Vagina (tissue), 2 donors: ENCODE results near the gene FHIT. TPM values are rescaled to one million over a fixed set of nuclear protein-coding genes. Genes with fewer than 3 reads are reported as not detected.

ENCODE experiments used
- DNase-seq, 2 donors: peaks; one replicate each; pipeline ENCODE4 v3.0.0-alpha.2; 2017; ENCODE audit errors: extremely low spot score in 2 of 2
- H3K27ac ChIP-seq: fragments of 200-600 bp; sonication (generic); one replicate; pipeline ENCODE4 v1.5.1; 2019
- H3K27me3 ChIP-seq: fragments of 200-600 bp; sonication (generic); one replicate; pipeline ENCODE4 v1.5.1; 2019
- H3K36me3 ChIP-seq, 2 donors: fragments of 200-600 bp; sonication (generic); one replicate each; pipeline ENCODE4 v1.5.1; 2017 to 2019
- H3K4me1 ChIP-seq: fragments of 200-600 bp; sonication (generic); one replicate; pipeline ENCODE4 v1.5.1; 2019
- H3K4me3 ChIP-seq, 2 donors: fragments of 200-600 bp; sonication (generic); 1 replicate in 1 of 2; 2 replicates in 1 of 2; pipeline ENCODE4 v1.5.1; 2016 to 2019
- H3K9me3 ChIP-seq: fragments of 200-600 bp; sonication (generic); one replicate; pipeline ENCODE4 v1.5.1; 2019
- CTCF ChIP-seq, 3 experiments: fragments of 450-650 bp in 2 of 3; fragments of 200-600 bp in 1 of 3; sonication (generic) in 1 of 3; IDR thresholded peaks; one replicate each; pipeline ENCODE4 v1.5.1; 2017 to 2019; ENCODE audit warnings: antibody characterized with exemption in 3 of 3, mild to moderate bottlenecking in 2 of 3, moderate library complexity in 2 of 3
- POLR2A ChIP-seq, 2 donors: fragments of 450-650 bp; IDR thresholded peaks; one replicate each; pipeline ENCODE4 v1.6.1; 2017; ENCODE audit warnings: antibody characterized with exemption in 2 of 2, mild to moderate bottlenecking in 2 of 2, moderate library complexity in 2 of 2
- POLR2AphosphoS5 ChIP-seq, 2 donors: sonication (generic); formaldehyde crosslinking; IDR thresholded peaks; one replicate each; pipeline ENCODE4 v1.9.0; 2017; ENCODE audit warnings: antibody characterized with exemption in 2 of 2, mild to moderate bottlenecking in 2 of 2, low read depth in 1 of 2; ENCODE audit not compliant: insufficient read depth in 1 of 2
- intact Hi-C: fragments of 100-400 bp; cut with DNase I; formaldehyde crosslinking; loops from one replicate; pipeline ENCODE4 v1.15.1; 2023
- total RNA-seq: library from RNA; depleted of rRNA; stranded (reverse); fragments of >200 nt; gene quantifications from one replicate; pipeline ENCODE4 v1.2.3, GENCODE V29; 2016

FHIT gene
- total RNA-seq, 1 donor from 2014 or later: 7.9 TPM

- H3K36me3 ChIP-seq: no peaks in the 10 kb centered on the region
- H3K27ac ChIP-seq: no peak overlapping the region
- no peaks in the 10 kb centered on the region for H3K27me3 ChIP-seq
- intact Hi-C loops: loop anchor here (5.0 kb wide), 1 partner anchor 1103 kb away; no protein-coding TSS in a partner anchor
- TF ChIP-seq POLR2AphosphoS5 (IDR thresholded peaks at IDR 0.05; ENCODE audit: insufficient read depth in 1 of 2, low read depth in 1 of 2): no peak
- TF ChIP-seq POLR2A (IDR thresholded peaks at IDR 0.05): no peak
- no peak for TF ChIP-seq CTCF (IDR thresholded peaks at IDR 0.05)
- DNase-seq: no peak
- H3K9me3 ChIP-seq: no peaks in the 10 kb centered on the region
- no peaks in the 10 kb centered on the region for H3K4me1 ChIP-seq
- H3K4me3 ChIP-seq: no peak overlapping the region
Observed at GRCh38 chr3:60979461-60980341, 271.6 kb downstream of the FHIT start.

GRCh38 chr3:60973321-60973720, 277.9 kb downstream of the FHIT start:
- H3K27ac ChIP-seq: no peak overlapping the region
- TF ChIP-seq POLR2AphosphoS5 (IDR thresholded peaks at IDR 0.05; ENCODE audit: insufficient read depth in 1 of 2, low read depth in 1 of 2) (no peak), POLR2A (IDR thresholded peaks at IDR 0.05) (no peak), CTCF (IDR thresholded peaks at IDR 0.05) (no peak)
- intact Hi-C loops: no loop called here

GRCh38 chr3:60972599-60972998, 278.7 kb downstream of the FHIT start:
- intact Hi-C loops: no loop called here
- TF ChIP-seq CTCF (IDR thresholded peaks at IDR 0.05) (no peak), POLR2AphosphoS5 (IDR thresholded peaks at IDR 0.05; ENCODE audit: insufficient read depth in 1 of 2, low read depth in 1 of 2) (no peak), POLR2A (IDR thresholded peaks at IDR 0.05) (no peak)
- no peaks in the 10 kb centered on the region for H3K9me3 ChIP-seq
- no peak for DNase-seq
- H3K4me1 ChIP-seq: no peaks in the 10 kb centered on the region
- H3K27me3 ChIP-seq: no peaks in the 10 kb centered on the region
- no peak overlapping the region for H3K4me3 ChIP-seq
- no peaks in the 10 kb centered on the region for H3K36me3 ChIP-seq
- H3K27ac ChIP-seq: no peak overlapping the region

More at GRCh38 chr3:60973321-60973720, 277.9 kb downstream of the FHIT start:
- Histone ChIP-seq H3K36me3 (no peaks in the 10 kb centered on the region), H3K4me1 (no peaks in the 10 kb centered on the region), H3K4me3 (no peak overlapping the region), H3K27me3 (no peaks in the 10 kb centered on the region), H3K9me3 (no peaks in the 10 kb centered on the region)
- no peak for DNase-seq

DNA sequence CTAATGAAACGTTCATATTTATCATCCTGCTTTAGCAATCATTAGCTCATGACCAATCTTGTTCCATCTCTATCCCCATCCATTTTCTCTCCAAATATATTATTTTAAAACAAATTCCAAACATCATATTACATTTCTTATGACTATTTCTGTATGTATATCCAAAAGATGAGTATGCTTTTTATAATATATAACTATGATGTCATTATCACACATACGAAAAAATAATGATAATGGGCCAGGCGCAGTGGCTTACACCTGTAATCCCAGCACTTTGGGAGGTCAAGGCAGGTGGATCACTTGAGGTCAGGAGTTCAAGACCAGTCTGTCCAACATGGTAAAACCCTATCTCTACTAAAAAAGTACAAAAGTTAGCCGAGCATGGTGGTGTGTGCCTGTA, 280.4 kb downstream of the FHIT start:
- Histone ChIP-seq H3K9me3 (no peaks in the 10 kb centered on the region), H3K27me3 (no peaks in the 10 kb centered on the region), H3K4me1 (no peaks in the 10 kb centered on the region), H3K36me3 (no peaks in the 10 kb centered on the region), H3K27ac (no peak overlapping the region), H3K4me3 (no peak overlapping the region)
- TF ChIP-seq POLR2A (IDR thresholded peaks at IDR 0.05): no peak
- no peak for DNase-seq
- intact Hi-C loops: no loop called here

- no peaks in the 10 kb centered on the region for H3K4me1 ChIP-seq
- no peaks in the 10 kb centered on the region for H3K27me3 ChIP-seq
- no peaks in the 10 kb centered on the region for H3K36me3 ChIP-seq
- TF ChIP-seq POLR2A (IDR thresholded peaks at IDR 0.05): no peak
- TF ChIP-seq POLR2AphosphoS5 (IDR thresholded peaks at IDR 0.05; ENCODE audit: insufficient read depth in 1 of 2, low read depth in 1 of 2): no peak
- no peak for TF ChIP-seq CTCF (IDR thresholded peaks at IDR 0.05)
- no peak overlapping the region for H3K27ac ChIP-seq
- H3K4me3 ChIP-seq: no peak overlapping the region
- DNase-seq: no peak
- intact Hi-C loops: no loop called here
- no peaks in the 10 kb centered on the region for H3K9me3 ChIP-seq
Observed at GRCh38 chr3:60967141-60967540, 284.1 kb downstream of the FHIT start.
